Brain microvascular endothelial cell (primary cell): ENCODE measurements around the gene ANK3.

ENCODE experiments used
- DNase-seq: peaks from one replicate; pipeline ENCODE4 v3.0.0-alpha.2; 2020
- H3K27ac ChIP-seq: fragments of 250-450 bp; sonication (Bioruptor Pico); 2 replicates; pipeline ENCODE4 v1.5.1; 2020; ENCODE audit warnings: mild to moderate bottlenecking, moderate library complexity
- H3K27me3 ChIP-seq: fragments of 250-450 bp; sonication (Bioruptor Pico); replicated peaks from 2 replicates; pipeline ENCODE4 v1.5.1; 2020; ENCODE audit warnings: mild to moderate bottlenecking
- H3K36me3 ChIP-seq: fragments of 250-450 bp; sonication (Bioruptor Pico); replicated peaks from 2 replicates; pipeline ENCODE4 v1.5.1; 2020; ENCODE audit warnings: mild to moderate bottlenecking
- H3K4me3 ChIP-seq: 2 replicates; pipeline ENCODE4 v1.5.1; 2011; ENCODE audit warnings: low read depth, mild to moderate bottlenecking, control low read depth, low read length, moderate library complexity
- in situ Hi-C: cut with HindIII; loops from 2 replicates; pipeline ENCODE4 v1.10.0; 2017; ENCODE audit warnings: low sequenced_read_pairs, low pct_ligation_motif_present
- TF ChIP-seq, protein P1 (sequence below): IDR thresholded peaks from 2 replicates; pipeline ENCODE4 v1.5.1; 2011; ENCODE audit warnings: low read depth, mild to moderate bottlenecking, moderate library complexity, low read length, control low read depth, inconsistent platforms; ENCODE audit errors: missing control alignments

Gene ANK3

DNA sequence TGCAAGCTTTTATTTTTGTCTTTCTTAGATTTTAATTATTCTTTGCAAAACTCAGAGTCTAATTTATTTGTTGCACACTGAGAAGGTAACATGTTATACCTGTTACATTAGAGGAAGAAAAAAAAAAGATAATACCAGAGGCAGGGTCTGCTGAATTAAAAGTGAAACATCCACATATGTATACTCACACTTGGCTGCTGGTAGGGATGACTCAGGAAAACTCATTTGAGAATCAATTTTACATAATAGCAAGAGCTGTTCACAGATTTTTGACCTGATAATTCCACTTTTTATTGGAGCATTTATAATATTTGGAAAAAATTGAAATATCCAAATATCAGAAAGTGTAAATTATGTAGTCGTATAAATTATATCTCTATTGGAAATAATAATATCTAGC, 405.3 kb downstream of the ANK3 start:
- TF ChIP-seq, protein P1, sequence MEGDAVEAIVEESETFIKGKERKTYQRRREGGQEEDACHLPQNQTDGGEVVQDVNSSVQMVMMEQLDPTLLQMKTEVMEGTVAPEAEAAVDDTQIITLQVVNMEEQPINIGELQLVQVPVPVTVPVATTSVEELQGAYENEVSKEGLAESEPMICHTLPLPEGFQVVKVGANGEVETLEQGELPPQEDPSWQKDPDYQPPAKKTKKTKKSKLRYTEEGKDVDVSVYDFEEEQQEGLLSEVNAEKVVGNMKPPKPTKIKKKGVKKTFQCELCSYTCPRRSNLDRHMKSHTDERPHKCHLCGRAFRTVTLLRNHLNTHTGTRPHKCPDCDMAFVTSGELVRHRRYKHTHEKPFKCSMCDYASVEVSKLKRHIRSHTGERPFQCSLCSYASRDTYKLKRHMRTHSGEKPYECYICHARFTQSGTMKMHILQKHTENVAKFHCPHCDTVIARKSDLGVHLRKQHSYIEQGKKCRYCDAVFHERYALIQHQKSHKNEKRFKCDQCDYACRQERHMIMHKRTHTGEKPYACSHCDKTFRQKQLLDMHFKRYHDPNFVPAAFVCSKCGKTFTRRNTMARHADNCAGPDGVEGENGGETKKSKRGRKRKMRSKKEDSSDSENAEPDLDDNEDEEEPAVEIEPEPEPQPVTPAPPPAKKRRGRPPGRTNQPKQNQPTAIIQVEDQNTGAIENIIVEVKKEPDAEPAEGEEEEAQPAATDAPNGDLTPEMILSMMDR: no peak
- Histone ChIP-seq H3K27ac (no peak overlapping the region), H3K36me3 (no peaks in the 10 kb centered on the region), H3K4me3 (no peak overlapping the region), H3K27me3 (no peaks in the 10 kb centered on the region)
- DNase-seq: no peak
- in situ Hi-C loops: no loop called here

DNA sequence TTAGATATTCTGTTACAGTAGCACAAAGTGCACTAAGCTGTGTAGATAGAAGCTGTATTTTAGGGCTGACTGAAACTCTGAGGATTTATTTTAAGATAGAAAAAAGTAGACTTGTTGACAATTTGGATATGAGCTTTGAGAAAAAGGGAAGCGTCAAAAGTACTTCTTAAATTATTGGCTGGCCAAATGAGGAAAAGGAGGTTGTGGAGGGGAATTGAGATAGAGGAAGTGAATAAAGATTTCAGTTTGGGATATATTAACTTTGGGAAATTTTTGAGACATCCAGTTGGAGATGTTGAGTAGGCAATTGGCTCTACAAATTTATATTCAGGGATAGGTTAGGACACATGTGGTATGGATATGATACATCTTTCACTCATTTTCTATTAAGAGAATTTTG, 409.3 kb downstream of the ANK3 start:
- H3K27ac ChIP-seq: no peak overlapping the region
- TF ChIP-seq, protein P1: no peak
- no peak for DNase-seq
- in situ Hi-C loops: no loop called here
- no peaks in the 10 kb centered on the region for H3K27me3 ChIP-seq
- H3K4me3 ChIP-seq: no peak overlapping the region
- no peaks in the 10 kb centered on the region for H3K36me3 ChIP-seq

DNA sequence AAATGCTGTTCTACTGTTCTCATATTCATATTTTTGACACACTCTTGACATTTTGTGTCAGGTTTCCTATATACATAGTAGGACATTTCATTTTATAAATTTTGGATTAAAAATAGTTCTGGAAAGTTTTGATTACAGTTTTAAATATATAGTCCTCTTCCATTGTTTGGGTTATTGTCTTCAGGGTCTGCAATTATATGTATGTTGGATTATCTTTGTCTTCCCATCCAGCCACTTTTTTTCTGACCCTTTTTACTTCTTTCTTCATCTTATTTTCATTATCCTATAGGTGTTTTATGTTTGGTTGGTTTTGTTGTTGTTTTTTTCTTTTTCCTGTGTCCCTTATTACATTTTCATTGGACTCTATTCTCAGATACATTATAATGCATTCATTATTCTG, 412.2 kb downstream of the ANK3 start:
- in situ Hi-C loops: no loop called here
- no peak overlapping the region for H3K4me3 ChIP-seq
- H3K36me3 ChIP-seq: no peaks in the 10 kb centered on the region
- no peak overlapping the region for H3K27ac ChIP-seq
- TF ChIP-seq, protein P1: no peak
- no peaks in the 10 kb centered on the region for H3K27me3 ChIP-seq
- no peak for DNase-seq

DNA sequence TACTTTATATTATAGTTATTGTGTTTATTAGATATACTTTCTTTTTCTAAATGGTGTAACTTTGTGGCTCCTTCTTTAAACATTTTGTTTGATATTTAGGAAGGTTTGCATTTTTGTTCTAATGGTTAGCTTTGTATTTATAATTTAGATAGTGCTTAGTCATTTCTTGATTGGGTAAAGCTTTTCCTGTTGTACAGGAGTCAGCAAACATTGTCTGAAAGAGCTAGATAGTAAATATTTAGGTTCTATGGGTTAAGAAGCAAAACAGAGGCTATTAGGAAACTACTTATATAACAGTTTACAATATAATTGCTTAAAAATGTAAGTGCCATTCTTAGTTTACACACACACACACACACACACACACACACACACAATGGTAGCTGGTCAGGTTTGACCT, 412.8 kb downstream of the ANK3 start:
- in situ Hi-C loops: no loop called here
- Histone ChIP-seq H3K27me3 (no peaks in the 10 kb centered on the region), H3K4me3 (no peak overlapping the region), H3K36me3 (no peaks in the 10 kb centered on the region), H3K27ac (no peak overlapping the region)
- no peak for DNase-seq
- TF ChIP-seq, protein P1: no peak
